ENCODE measurements around the gene MC5R.

GRCh38 chr18:13800505-13801259 is 23.3 kb upstream of the MC5R start:
- TF ChIP-seq CTCF (IDR thresholded peaks at IDR 0.05 in 2 of 3, conservative IDR thresholded peaks at IDR 0.05 in 1 of 3; ENCODE audit: borderline replicate concordance in 1 of 3, insufficient read depth in 1 of 3, low read depth in 2 of 3, low read length in 2 of 3) = peak; percentile 55 to 66 (median 63); a peak in 5 of 6 replicates
- TF ChIP-seq JUND (IDR thresholded peaks at IDR 0.05) = no peak

Data from HCT116 (cell line).